Dermis blood vessel endothelial cell (primary cell): Measurements from ENCODE around the gene NR2F2. TPM values are rescaled to one million over a fixed set of nuclear protein-coding genes. Genes with fewer than 3 reads are reported as not detected.
"Not testable (repeated sequence)": the region's sequence is repeated elsewhere in the genome, so short reads cannot be mapped to it uniquely, and the experiment has no call there.

Experiments
- DNase-seq: peaks from one replicate; pipeline ENCODE4 v3.0.0; 2010
- total RNA-seq: library from RNA; depleted of rRNA; stranded (reverse); fragments of >200 nt; gene quantifications from 2 replicates; pipeline ENCODE4 v1.2.3, GENCODE V29; 2014

NR2F2 gene
- total RNA-seq, 1 donor from 2014 or later: 14.0 TPM

DNA sequence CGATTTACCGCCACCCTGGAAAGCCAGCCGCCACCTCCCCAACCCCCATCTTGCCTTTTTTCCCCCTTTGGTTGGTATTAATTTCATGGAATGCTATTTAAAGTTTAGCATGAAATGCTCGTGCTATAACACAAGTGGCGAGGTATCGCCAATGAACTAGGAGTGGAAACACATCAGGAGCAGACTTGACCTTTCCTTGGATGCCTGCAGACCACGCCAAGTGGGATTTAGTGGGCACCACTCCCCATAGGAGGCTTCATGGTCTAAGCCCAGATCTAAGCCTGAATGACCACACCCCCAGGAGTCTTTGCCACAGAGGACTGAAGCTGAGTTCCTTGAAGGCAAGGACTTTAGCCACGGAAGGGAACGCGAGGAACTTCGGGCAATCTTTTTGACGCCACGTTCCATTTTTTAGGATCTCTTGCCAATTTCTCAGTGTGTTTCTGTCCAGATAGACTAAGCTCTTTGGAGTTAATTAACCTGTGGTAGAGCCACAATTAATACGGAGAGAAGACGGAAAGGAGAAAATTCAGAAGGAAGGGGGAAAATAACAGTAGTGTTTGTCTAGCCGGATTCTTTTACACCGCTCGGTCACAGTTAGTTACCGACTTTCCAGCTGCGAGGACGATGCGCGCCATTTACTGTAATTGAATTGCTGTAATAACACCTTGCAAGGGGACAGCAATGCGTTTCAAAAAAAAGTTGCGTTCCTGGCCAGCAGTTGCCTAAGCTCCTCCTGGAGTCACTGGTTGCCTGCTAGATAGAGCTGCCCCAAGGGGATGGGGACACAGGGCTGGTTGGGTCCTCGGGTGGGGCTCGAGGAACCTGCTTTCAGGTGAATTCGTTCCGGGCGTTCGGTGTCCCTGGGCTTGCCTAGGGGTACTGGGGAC is 37.1 kb downstream of the NR2F2 start:
- DNase-seq: peak; percentile 37

DNA sequence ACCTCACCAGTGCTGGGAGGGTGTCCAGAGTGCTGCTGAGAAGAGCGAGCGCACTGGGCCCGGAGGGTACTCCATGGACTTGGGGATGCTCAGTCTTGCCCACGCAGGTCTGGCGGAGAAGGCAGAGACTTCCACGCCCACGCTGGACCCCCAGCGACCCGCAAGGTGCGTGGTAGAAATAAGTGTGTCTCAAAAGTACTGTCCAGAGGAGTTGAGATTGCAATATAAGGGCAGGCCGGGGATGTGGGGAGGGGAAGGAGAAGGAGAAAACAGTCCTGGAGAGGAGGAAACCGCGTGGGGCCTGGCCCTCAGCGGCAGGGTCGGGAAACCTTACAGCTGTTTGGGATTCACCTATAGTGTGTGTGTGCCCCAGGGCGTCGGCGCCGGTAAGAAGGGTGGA is 38.9 kb downstream of the NR2F2 start:
- DNase-seq: no peak

DNA sequence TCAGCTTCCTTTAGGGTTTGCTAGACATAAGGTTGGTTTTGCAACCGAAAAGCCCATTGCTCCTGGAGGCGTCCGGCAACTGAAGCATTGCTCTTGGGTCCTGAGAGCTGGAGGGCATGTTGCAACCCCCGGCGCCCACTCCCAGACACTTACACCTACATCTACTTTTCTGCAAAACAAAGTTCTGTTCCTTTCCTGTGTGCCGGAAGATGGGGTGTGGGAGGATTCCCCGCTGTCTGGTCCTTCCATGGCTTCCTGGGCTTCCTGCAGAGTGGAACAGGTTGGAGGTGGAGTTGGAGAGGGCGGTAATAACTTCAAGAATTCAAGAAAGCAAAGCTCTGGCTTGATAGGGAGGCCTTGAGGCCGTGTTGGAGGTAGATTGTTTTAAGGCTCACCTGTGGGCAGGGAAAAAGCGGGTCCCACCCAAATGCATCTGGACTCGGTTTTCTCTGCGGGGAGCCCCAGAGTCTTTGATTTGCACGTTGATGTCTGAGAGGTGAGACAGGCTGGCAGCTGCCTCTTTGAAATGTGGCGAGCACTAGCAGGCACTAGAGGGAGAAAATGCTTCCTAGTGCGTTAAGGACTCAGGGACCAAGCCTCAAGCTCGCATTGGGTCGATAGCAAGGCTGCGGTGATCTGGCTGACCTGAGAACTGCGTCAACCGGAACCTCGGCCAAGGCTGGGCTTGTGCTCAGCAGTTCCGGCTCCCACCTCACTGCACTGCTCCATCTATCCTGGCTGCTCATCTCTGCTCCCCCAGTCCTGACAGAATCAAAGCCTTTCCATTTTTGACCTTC is 39.5 kb downstream of the NR2F2 start:
- no peak for DNase-seq

DNA sequence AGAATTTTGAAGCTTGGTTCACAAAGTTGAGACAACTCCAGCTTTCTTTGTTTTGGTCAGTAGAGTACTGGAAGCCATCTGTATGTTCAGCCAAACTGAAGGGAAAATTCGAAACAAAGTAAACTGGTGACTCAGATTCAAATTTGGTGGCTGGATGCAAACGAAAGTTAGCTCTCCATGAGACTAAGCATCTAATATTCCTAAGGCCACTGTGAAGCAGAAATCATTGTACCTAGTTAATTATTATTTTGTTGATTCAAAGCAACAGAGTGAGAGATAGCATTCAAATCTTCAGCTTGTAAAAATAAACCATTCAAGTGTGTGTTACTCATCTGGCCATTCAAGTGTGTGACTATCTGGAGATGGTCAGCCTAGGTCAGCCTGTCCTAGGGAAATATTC is 42.1 kb downstream of the NR2F2 start:
- DNase-seq: no peak

DNA sequence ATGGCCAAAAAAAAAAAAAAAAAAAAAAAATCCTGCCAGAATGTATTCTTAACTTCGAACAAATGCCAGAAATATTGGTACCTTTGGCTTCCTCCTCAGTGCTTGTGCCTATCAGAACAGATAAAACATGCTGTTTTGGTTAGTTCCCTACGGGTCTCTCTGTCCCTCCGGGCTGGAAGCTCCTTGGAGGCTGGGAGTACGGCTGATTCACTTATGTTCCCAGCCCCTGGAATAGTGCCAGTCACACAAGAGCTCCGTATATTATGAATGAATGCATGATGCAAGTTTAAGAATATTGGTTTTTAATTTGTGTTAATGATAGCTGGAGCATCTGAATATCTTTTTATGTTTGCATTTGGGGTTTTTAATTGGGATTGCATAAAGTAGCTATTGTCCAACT is 44.0 kb downstream of the NR2F2 start:
- no peak for DNase-seq

DNA sequence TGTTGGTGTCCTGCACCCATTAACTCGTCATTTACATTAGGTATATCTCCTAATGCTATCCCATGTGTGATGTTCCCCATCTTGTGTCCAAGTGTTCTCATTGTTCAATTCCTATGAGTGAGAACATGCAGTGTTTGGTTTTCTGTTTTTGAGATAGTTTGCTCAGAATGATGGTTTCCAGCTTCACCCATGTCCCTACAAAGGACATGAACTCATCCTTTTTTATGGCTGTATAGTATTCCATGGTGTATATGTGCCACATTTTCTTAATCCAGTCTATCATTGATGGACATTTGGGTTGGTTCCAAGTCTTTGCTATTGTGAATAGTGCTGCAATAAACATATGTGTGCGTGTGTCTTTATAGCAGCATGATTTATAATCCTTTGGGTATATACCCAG is 49.1 kb downstream of the NR2F2 start:
- not testable (repeated sequence) for DNase-seq

DNA sequence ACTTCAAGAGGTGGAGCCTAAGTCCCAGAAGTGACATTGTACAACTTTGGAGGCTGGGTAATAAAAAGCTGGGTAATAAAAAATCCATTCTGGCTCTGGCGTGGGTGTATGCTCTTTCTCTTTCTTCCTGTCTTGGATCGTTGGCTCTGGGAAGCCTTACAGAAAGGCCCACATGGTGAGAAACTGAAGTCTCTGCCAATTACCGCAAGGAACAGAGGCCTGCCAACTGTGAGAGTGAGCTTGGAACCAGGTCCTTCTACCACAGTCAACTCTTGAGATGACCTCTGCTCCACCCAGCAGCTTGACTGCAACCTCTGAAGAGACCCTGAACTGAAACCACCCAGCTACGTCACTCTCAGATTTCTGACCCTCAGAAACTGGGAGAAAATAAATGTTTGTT is 51.0 kb downstream of the NR2F2 start:
- DNase-seq: no peak

DNA sequence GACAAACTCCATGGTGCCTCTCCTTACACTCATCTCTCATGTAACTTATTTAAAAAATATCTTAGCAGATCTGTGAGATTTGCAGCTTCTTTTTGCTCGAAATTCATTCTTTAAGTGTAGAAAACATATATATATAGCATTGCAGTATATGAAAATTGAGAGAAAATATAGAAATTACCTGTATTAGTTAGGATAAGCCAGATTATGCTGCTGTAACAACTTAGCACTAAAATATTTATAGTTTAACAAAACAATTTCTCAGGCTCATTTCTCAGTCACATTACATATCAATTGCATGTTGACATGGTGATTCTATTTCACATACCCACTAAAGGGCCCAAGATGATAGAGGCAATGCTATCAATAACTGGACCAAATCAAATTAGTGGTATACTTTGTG is 54.7 kb downstream of the NR2F2 start:
- DNase-seq: no peak

DNA sequence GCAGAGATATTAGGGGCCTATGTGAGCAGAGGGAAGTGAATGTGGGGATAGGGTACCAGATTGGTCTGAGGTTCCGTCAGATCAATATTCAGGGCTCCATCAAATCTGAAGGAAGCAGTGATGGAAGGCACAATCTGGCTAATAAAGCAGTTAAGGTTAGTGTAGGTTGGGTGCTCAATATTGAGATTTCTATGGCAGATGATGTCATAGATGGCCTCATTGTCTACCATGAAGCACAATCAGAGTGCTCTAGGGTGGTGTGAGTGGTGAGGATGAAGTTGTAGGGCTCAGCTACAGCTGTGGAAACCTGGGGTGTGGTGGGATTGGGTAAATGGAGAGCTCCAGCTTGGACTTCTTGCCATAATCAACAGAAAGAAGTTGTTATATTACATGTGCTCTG is 58.2 kb downstream of the NR2F2 start:
- DNase-seq: no peak
